Neural cell (in vitro differentiated cells): ENCODE results near the gene TMEM255B. TPM values are rescaled to one million over a fixed set of nuclear protein-coding genes. Genes with fewer than 3 reads are reported as not detected.

Experiments used
- H2AFZ ChIP-seq: fragments of 200-600, 300-800 bp; sonication (generic), shearing (Covaris generic); 2 replicates; pipeline ENCODE4 v1.6.0; 2014; ENCODE audit warnings: low read depth, mild to moderate bottlenecking, antibody characterized with exemption, low read length, moderate library complexity
- H3F3A ChIP-seq: fragments of 200-600 bp; shearing (Covaris generic); 2 replicates; pipeline ENCODE4 v1.6.1; 2016; ENCODE audit warnings: mild to moderate bottlenecking, moderate library complexity, mixed read lengths, antibody characterized with exemption, low read length; ENCODE audit not compliant: insufficient read depth, poor library complexity, severe bottlenecking
- H3K27ac ChIP-seq: fragments of 200-600, 300-800 bp; sonication (generic), shearing (Covaris generic); 2 replicates; pipeline ENCODE4 v1.5.1; 2014; ENCODE audit warnings: mild to moderate bottlenecking, low read length, moderate library complexity
- H3K27me3 ChIP-seq: fragments of 300-800, 200-600 bp; sonication (generic), shearing (Covaris generic); 2 replicates; pipeline ENCODE4 v1.6.0; 2014; ENCODE audit warnings: mild to moderate bottlenecking, low read depth, low read length, moderate library complexity; ENCODE audit not compliant: insufficient read depth
- H3K36me3 ChIP-seq: fragments of 300-800, 200-600 bp; sonication (generic), shearing (Covaris generic); 2 replicates; pipeline ENCODE4 v1.5.1; 2014; ENCODE audit warnings: mild to moderate bottlenecking, antibody characterized with exemption, low read length, moderate library complexity; ENCODE audit not compliant: insufficient read depth
- H3K4me2 ChIP-seq: fragments of 300-800, 200-600 bp; sonication (generic), shearing (Covaris generic); 2 replicates; pipeline ENCODE4 v1.6.0; 2014; ENCODE audit warnings: mild to moderate bottlenecking, low read length
- H3K4me3 ChIP-seq: fragments of 300-800, 200-600 bp; sonication (generic), shearing (Covaris generic); 2 replicates; pipeline ENCODE4 v1.5.1; 2014; ENCODE audit warnings: mild to moderate bottlenecking, low read length, moderate library complexity
- H3K79me2 ChIP-seq: fragments of 200-600 bp; shearing (Covaris generic); replicated peaks from 2 replicates; pipeline ENCODE4 v1.6.0; 2014; ENCODE audit warnings: mild to moderate bottlenecking, low read length, moderate library complexity; ENCODE audit not compliant: insufficient read depth
- H3K9ac ChIP-seq: fragments of 300-800, 200-600 bp; sonication (generic), shearing (Covaris generic); 2 replicates; pipeline ENCODE4 v1.6.1; 2016; ENCODE audit warnings: mild to moderate bottlenecking, low read length, mixed read lengths
- H3K9me2 ChIP-seq: fragments of 200-600 bp; shearing (Covaris generic); 2 replicates; pipeline ENCODE4 v1.6.1; 2016; ENCODE audit warnings: mild to moderate bottlenecking, low read length, mixed read lengths; ENCODE audit not compliant: insufficient read depth
- H3K9me3 ChIP-seq: fragments of 200-600, 300-800 bp; sonication (generic), shearing (Covaris generic); 2 replicates; pipeline ENCODE4 v1.6.1; 2016; ENCODE audit warnings: mild to moderate bottlenecking, mixed run types, low read length, moderate library complexity, mixed read lengths
- H4K20me1 ChIP-seq: fragments of 200-600 bp; shearing (Covaris generic); 2 replicates; pipeline ENCODE4 v1.6.1; 2016; ENCODE audit warnings: mild to moderate bottlenecking, mixed run types; ENCODE audit not compliant: insufficient read depth
- EP300 ChIP-seq: fragments of 450-650 bp; conservative IDR thresholded peaks from 2 replicates; pipeline ENCODE4 v1.6.1; 2014; ENCODE audit warnings: antibody characterized with exemption, mild to moderate bottlenecking, moderate library complexity; ENCODE audit not compliant: poor library complexity, severe bottlenecking
- EZH2 ChIP-seq: fragments of 200-600, 300-800 bp; shearing (Covaris generic), sonication (generic); IDR thresholded peaks from 2 replicates; pipeline ENCODE4 v1.6.1; 2014; ENCODE audit warnings: antibody characterized with exemption, low read length, borderline replicate concordance, mild to moderate bottlenecking; ENCODE audit not compliant: insufficient read depth, poor library complexity, severe bottlenecking
- MXI1 ChIP-seq: fragments of 450-650 bp; conservative IDR thresholded peaks from 2 replicates; pipeline ENCODE4 v1.6.1; 2014; ENCODE audit warnings: antibody characterized with exemption, mild to moderate bottlenecking; ENCODE audit not compliant: poor library complexity, severe bottlenecking
- POLR2AphosphoS5 ChIP-seq: IDR thresholded peaks from 2 replicates; pipeline ENCODE4 v1.6.1; 2012
- RAD21 ChIP-seq: fragments of 450-650 bp; conservative IDR thresholded peaks from 2 replicates; pipeline ENCODE4 v1.6.1; 2014; ENCODE audit warnings: antibody characterized with exemption, mild to moderate bottlenecking, moderate library complexity
- REST ChIP-seq: IDR thresholded peaks from 2 replicates; pipeline ENCODE4 v1.6.1; 2012; ENCODE audit warnings: borderline replicate concordance
- SMC3 ChIP-seq: fragments of 450-650 bp; conservative IDR thresholded peaks from 2 replicates; pipeline ENCODE4 v1.6.1; 2014; ENCODE audit warnings: antibody characterized with exemption, mild to moderate bottlenecking, moderate library complexity; ENCODE audit not compliant: poor library complexity
- TAF1 ChIP-seq: IDR thresholded peaks from 2 replicates; pipeline ENCODE4 v1.6.1; 2012; ENCODE audit warnings: low read depth
- polyA plus RNA-seq: library from polyadenylated mRNA; depleted of rRNA; stranded (reverse); fragments of >200 nt; gene quantifications from 2 replicates; pipeline ENCODE4 v1.2.3, GENCODE V29; 2014
- TF ChIP-seq, protein P1 (sequence below): fragments of 450-650 bp; IDR thresholded peaks from 2 replicates; pipeline ENCODE4 v1.5.1; 2014; ENCODE audit warnings: antibody characterized with exemption, mild to moderate bottlenecking, moderate library complexity; ENCODE audit not compliant: poor library complexity, severe bottlenecking

The TMEM255B gene
- polyA plus RNA-seq, 1 donor from 2014 or later = not detected

GRCh38 chr13:113800576-113800926 is 41.5 kb downstream of the TMEM255B start:
- Histone ChIP-seq H3K36me3 (no peaks in the 10 kb centered on the region), H4K20me1 (no peaks in the 10 kb centered on the region), H2AFZ (no peak overlapping the region), H3K4me2 (no peak overlapping the region), H3K4me3 (no peak overlapping the region), H3F3A (no peaks in the 10 kb centered on the region), H3K27ac (no peak overlapping the region), H3K79me2 (no peaks in the 10 kb centered on the region), H3K9me3 (no peaks in the 10 kb centered on the region), H3K27me3 (no peaks in the 10 kb centered on the region), H3K9ac (no peak overlapping the region), H3K9me2 (no peaks in the 10 kb centered on the region)
- TF ChIP-seq EP300 (no peak), RAD21 (no peak), TAF1 (no peak), SMC3 (no peak), MXI1 (no peak), EZH2 (no peak), REST (no peak)
- TF ChIP-seq, protein P1, sequence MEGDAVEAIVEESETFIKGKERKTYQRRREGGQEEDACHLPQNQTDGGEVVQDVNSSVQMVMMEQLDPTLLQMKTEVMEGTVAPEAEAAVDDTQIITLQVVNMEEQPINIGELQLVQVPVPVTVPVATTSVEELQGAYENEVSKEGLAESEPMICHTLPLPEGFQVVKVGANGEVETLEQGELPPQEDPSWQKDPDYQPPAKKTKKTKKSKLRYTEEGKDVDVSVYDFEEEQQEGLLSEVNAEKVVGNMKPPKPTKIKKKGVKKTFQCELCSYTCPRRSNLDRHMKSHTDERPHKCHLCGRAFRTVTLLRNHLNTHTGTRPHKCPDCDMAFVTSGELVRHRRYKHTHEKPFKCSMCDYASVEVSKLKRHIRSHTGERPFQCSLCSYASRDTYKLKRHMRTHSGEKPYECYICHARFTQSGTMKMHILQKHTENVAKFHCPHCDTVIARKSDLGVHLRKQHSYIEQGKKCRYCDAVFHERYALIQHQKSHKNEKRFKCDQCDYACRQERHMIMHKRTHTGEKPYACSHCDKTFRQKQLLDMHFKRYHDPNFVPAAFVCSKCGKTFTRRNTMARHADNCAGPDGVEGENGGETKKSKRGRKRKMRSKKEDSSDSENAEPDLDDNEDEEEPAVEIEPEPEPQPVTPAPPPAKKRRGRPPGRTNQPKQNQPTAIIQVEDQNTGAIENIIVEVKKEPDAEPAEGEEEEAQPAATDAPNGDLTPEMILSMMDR = no peak

DNA sequence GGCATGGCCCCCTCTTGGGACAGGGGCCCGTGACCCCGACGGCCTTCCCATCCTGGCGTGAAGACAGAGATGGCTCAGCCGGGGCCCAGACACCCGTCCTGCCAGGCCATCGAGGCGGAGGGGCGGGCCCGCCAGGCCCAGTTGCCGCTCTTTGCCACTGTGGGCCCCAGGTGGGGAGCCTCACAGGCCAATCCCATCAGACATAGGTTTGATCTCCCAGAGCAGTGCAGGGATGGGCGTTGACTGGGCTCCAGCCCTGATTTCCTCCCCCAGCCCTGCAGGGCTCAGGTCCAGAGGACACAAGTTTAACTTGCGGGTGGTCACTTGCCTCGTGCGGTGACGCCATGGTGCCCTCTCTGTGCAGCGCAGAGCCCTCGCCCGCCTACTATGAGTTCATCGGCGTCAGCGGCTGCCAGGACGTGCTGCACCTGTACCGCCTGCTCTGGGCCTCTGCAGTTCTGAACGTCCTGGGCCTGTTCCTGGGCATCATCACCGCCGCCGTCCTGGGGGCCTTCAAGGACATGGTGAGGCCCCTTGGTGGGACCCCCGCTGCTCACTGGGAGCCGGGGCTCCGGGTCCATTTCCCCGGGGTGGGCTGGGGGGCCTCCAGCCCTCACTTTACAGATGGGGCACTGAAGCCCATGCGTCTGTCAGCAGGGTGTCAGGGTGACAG is 42.4 kb downstream of the TMEM255B start:
- TF ChIP-seq TAF1 (no peak), RAD21 (no peak), POLR2AphosphoS5 (no peak), SMC3 (no peak), EZH2 (no peak), EP300 (no peak)
- TF ChIP-seq, protein P1 = no peak
- Histone ChIP-seq H3K27me3 (no peaks in the 10 kb centered on the region), H3K4me2 (no peak overlapping the region), H4K20me1 (no peaks in the 10 kb centered on the region), H2AFZ (no peak overlapping the region), H3K4me3 (no peak overlapping the region), H3F3A (no peaks in the 10 kb centered on the region), H3K9me3 (no peaks in the 10 kb centered on the region), H3K36me3 (no peaks in the 10 kb centered on the region), H3K79me2 (no peaks in the 10 kb centered on the region), H3K9me2 (no peaks in the 10 kb centered on the region), H3K9ac (no peak overlapping the region), H3K27ac (no peak overlapping the region)
